CD4-positive, alpha-beta T cell treated with Interleukin-17A for 4 hours (primary cell): Measurements from ENCODE around the gene CYB5B.

ENCODE experiments used
- DNase-seq: peaks from one replicate; pipeline ENCODE4 v3.0.0-alpha.2; 2020; ENCODE audit warnings: mixed read lengths

CYB5B gene

GRCh38 chr16:69424053-69424934, at the start of gene CYB5B:
TSS of gene CYB5B (plus strand) at chr16:69424619. CDS start at chr16:69424684, 65 bp downstream.
- peak; percentile 97 for DNase-seq

GRCh38 chr16:69376393-69377059, 47.9 kb upstream of the CYB5B start:
- DNase-seq: no peak

- DNase-seq: no peak
These were observed 46.4 kb upstream of the CYB5B start for GRCh38 chr16:69378036-69378435.

- no peak for DNase-seq
These were observed 45.7 kb upstream of the CYB5B start for GRCh38 chr16:69378760-69379159.

- no peak for DNase-seq
These were observed 43.2 kb upstream of the CYB5B start for GRCh38 chr16:69381231-69381630.

- no peak for DNase-seq
These were observed 42.0 kb upstream of the CYB5B start for GRCh38 chr16:69382421-69382820.

GRCh38 chr16:69384974-69385373, 39.4 kb upstream of the CYB5B start:
- DNase-seq: no peak

- DNase-seq: no peak
These were observed 37.8 kb upstream of the CYB5B start for GRCh38 chr16:69386596-69386995.

- no peak for DNase-seq
These were observed 30.2 kb upstream of the CYB5B start for GRCh38 chr16:69393898-69394849.

- DNase-seq: no peak
These were observed 28.6 kb upstream of the CYB5B start for GRCh38 chr16:69395859-69396186.

GRCh38 chr16:69396187-69397061, 28.0 kb upstream of the CYB5B start:
- DNase-seq: peak; percentile 82

GRCh38 chr16:69397821-69398521, 26.4 kb upstream of the CYB5B start:
- no peak for DNase-seq

- no peak for DNase-seq
These were observed 25.1 kb upstream of the CYB5B start for GRCh38 chr16:69399361-69399760.

- no peak for DNase-seq
These were observed 22.0 kb upstream of the CYB5B start for GRCh38 chr16:69402439-69402838.

- no peak for DNase-seq
These were observed 20.1 kb upstream of the CYB5B start for GRCh38 chr16:69404275-69404805.

GRCh38 chr16:69405326-69405725, 19.1 kb upstream of the CYB5B start:
- DNase-seq: no peak

GRCh38 chr16:69405757-69406156, 18.7 kb upstream of the CYB5B start:
- no peak for DNase-seq

GRCh38 chr16:69406780-69407331, 17.6 kb upstream of the CYB5B start:
- no peak for DNase-seq

GRCh38 chr16:69407702-69408323, 16.6 kb upstream of the CYB5B start:
- DNase-seq: no peak

- no peak for DNase-seq
These were observed 15.9 kb upstream of the CYB5B start for GRCh38 chr16:69408475-69408874.
